ENCODE measurements around the gene MRPL2. TPM values are rescaled to one million over a fixed set of nuclear protein-coding genes. Genes with fewer than 3 reads are reported as not detected.

The MRPL2 gene
- total RNA-seq, 4 donors from 2014 or later, result 14.4 to 44.4 (median 16.1) TPM

GRCh38 chr6:43093436-43094289 lies 34.4 kb upstream of the MRPL2 start:
- Histone ChIP-seq H3K4me3 (peak overlapping the region; percentile 9 to 15), H3K4me1 (peaks cover 0 to 22% of the 10 kb centered on the region in 2 donors), H3K27ac (peak overlapping the region; percentile 76 to 83), H3K36me3 (no peaks in the 10 kb centered on the region), H3K27me3 (no peaks in the 10 kb centered on the region), H3K9me3 (no peaks in the 10 kb centered on the region)
- TF ChIP-seq, protein P1, sequence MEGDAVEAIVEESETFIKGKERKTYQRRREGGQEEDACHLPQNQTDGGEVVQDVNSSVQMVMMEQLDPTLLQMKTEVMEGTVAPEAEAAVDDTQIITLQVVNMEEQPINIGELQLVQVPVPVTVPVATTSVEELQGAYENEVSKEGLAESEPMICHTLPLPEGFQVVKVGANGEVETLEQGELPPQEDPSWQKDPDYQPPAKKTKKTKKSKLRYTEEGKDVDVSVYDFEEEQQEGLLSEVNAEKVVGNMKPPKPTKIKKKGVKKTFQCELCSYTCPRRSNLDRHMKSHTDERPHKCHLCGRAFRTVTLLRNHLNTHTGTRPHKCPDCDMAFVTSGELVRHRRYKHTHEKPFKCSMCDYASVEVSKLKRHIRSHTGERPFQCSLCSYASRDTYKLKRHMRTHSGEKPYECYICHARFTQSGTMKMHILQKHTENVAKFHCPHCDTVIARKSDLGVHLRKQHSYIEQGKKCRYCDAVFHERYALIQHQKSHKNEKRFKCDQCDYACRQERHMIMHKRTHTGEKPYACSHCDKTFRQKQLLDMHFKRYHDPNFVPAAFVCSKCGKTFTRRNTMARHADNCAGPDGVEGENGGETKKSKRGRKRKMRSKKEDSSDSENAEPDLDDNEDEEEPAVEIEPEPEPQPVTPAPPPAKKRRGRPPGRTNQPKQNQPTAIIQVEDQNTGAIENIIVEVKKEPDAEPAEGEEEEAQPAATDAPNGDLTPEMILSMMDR (IDR thresholded peaks at IDR 0.05), result peak in 1 of 4 experiments; percentile 8
- peak in 1 of 2 donors; percentile 26 for TF ChIP-seq POLR2A (IDR thresholded peaks at IDR 0.05)
- DNase-seq, result peak; percentile 59 to 75
- intact Hi-C loops (cut with DNase I; ENCODE audit: low total_unique reads), result no loop called here

DNA sequence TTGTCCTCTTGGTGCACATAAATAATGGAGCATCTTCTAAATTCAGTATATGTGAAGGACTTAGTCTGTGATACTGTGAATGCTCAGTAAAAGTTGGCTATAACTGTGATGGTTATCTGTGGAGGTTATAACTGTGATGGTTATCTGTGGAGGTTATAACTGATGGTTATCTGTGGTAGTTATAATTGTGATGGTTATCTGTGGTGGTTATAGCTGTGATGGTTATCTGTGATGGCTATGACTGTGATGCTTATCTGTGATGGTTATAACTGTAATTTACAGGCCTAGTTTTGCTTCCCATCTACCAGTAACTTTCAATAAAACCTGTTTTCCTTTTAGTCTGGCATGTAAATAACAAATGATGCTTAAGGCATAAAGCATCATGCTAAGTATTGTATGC lies 33.4 kb upstream of the MRPL2 start:
- DNase-seq, result no peak
- Histone ChIP-seq H3K9me3 (no peaks in the 10 kb centered on the region), H3K4me1 (peaks cover 0 to 22% of the 10 kb centered on the region in 2 donors), H3K27ac (peak overlapping the region; percentile 83), H3K27me3 (no peaks in the 10 kb centered on the region), H3K4me3 (no peak overlapping the region), H3K36me3 (no peaks in the 10 kb centered on the region)
- intact Hi-C loops (cut with DNase I; ENCODE audit: low total_unique reads), result no loop called here
- TF ChIP-seq POLR2A (IDR thresholded peaks at IDR 0.05), result no peak
- TF ChIP-seq, protein P1 (IDR thresholded peaks at IDR 0.05), result no peak

DNA sequence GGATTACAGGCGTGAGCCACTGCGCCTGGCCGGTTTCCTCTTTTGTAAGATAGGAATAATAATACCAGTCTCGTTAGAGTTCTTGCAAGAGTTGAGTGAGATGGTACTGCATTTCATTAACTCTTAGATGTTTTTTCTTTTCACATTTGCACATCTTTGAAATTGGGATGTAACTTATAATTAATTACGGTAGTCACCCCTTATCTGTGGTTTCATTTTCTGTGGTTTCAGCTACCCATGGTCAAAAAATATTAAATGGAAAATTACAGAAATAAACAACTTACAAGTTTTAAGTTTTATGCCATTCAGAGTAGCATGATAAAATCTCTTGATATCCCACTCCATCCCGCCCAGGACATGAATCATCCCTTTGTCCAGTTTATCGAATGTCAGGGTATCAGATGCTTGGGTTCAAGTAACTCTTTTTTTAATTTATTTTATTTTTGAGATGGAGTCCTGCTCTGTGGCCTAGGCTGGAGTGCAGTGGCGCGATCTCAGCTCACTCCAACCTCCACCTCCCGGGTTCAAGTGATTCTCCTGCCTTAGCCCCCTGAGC lies 32.3 kb upstream of the MRPL2 start:
- H3K9me3 ChIP-seq, result no peaks in the 10 kb centered on the region
- H3K4me3 ChIP-seq, result no peak overlapping the region
- intact Hi-C loops (cut with DNase I; ENCODE audit: low total_unique reads), result no loop called here
- TF ChIP-seq, protein P1 (IDR thresholded peaks at IDR 0.05), result no peak
- TF ChIP-seq POLR2A (IDR thresholded peaks at IDR 0.05), result no peak
- H3K27me3 ChIP-seq, result no peaks in the 10 kb centered on the region
- H3K27ac ChIP-seq, result peak overlapping the region; percentile 83
- DNase-seq, result no peak
- H3K4me1 ChIP-seq, result peaks cover 0 to 13% of the 10 kb centered on the region in 2 donors
- no peaks in the 10 kb centered on the region for H3K36me3 ChIP-seq

- Histone ChIP-seq H3K27me3 (no peaks in the 10 kb centered on the region), H3K36me3 (no peaks in the 10 kb centered on the region), H3K27ac (peak overlapping the region; percentile 83), H3K4me3 (no peak overlapping the region), H3K4me1 (peaks cover 0 to 8% of the 10 kb centered on the region in 2 donors), H3K9me3 (no peaks in the 10 kb centered on the region)
- intact Hi-C loops (cut with DNase I; ENCODE audit: low total_unique reads), result no loop called here
- no peak for TF ChIP-seq POLR2A (IDR thresholded peaks at IDR 0.05)
- TF ChIP-seq, protein P1 (IDR thresholded peaks at IDR 0.05), result no peak
- DNase-seq, result no peak
These were observed 31.8 kb upstream of the MRPL2 start for GRCh38 chr6:43091020-43091419.

- Histone ChIP-seq H3K4me1 (peaks cover 0 to 5% of the 10 kb centered on the region in 2 donors), H3K36me3 (no peaks in the 10 kb centered on the region), H3K4me3 (no peak overlapping the region), H3K27me3 (no peaks in the 10 kb centered on the region), H3K9me3 (no peaks in the 10 kb centered on the region), H3K27ac (peak overlapping the region; percentile 83)
- DNase-seq, result peak in 1 of 2 donors; percentile 44
- intact Hi-C loops (cut with DNase I; ENCODE audit: low total_unique reads), result no loop called here
- no peak for TF ChIP-seq POLR2A (IDR thresholded peaks at IDR 0.05)
- TF ChIP-seq, protein P1 (IDR thresholded peaks at IDR 0.05), result no peak
These were observed 31.3 kb upstream of the MRPL2 start for GRCh38 chr6:43090559-43090956.

Measured in uterus (tissue), 4 donors.